Measurements from ENCODE around the gene RPLP2.
A peak's percentile ranks its signal among the peaks of the same experiment; 100 is the strongest.

RPLP2 gene

DNA sequence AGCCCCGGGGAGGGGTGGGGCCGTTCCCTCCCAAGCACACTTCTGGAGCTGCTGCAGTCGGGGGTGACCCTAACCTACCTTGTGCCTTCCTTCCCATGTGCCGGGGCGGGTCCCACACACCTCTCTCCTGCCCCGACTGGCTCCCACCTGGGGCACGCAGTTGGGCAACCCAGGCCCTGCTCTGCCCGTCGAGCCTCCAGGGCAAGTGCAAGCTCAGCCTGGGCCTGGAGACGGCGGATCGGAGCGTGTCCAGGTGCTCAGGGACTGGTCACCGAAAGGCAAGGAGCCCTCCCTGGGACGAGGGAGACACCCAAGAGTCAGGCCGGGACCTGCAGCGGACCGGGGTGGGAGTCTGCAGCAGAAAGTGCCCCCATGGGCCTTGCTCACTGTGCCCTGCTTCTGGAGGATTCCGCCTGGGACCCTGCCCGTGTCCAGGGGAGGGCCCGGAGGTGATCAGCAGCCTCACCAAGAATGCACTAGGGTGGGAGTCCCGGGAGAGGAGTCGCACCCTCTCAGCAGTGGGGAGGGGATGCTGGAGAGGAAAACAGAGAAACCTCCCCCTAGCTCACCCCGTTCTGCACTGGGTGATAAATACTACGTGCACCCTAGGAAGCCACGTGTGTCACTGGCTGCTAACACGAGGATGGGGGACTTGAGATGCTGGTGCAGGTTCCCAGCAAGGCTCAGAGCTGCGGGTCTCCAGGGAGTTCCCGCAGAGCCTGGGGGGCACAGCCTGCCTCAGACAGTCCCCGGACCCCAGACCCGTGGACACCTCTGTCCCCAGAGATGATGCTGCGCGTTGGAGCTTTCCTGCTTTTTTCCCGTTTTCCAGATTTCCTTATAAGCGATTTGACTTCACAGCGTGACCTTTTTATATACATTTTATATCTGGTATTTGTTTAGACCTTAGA is 27.2 kb upstream of the RPLP2 start:
- no peaks in the 10 kb centered on the region for H3K9me3 ChIP-seq (ENCODE audit: insufficient read depth, low read length)
- TF ChIP-seq YY1 (IDR thresholded peaks at IDR 0.05; ENCODE audit: insufficient read depth, insufficient read length) (no peak), ZNF274 (IDR thresholded peaks at IDR 0.05; ENCODE audit: low read depth, low read length) (no peak), SUZ12 (IDR thresholded peaks at IDR 0.05; ENCODE audit: extremely low read depth, insufficient read depth, insufficient read length) (no peak)
- peaks cover 39% of the 10 kb centered on the region for H3K4me1 ChIP-seq (ENCODE audit: insufficient read depth, insufficient read length)
- peaks cover 54% of the 10 kb centered on the region for H3K36me3 ChIP-seq (ENCODE audit: insufficient read depth, insufficient read length, low read length)
- no peak for DNase-seq (ENCODE audit: low read depth, low spot score)
- H3K4me3 ChIP-seq (ENCODE audit: insufficient read length, low read depth), result no peak overlapping the region
- no peaks in the 10 kb centered on the region for H3K27me3 ChIP-seq (ENCODE audit: insufficient read depth, insufficient read length)
- peak overlapping the region; percentile 43 for H3K9ac ChIP-seq (ENCODE audit: insufficient read length, low read depth)

- H3K4me1 ChIP-seq (ENCODE audit: insufficient read depth, insufficient read length), result peaks cover 43% of the 10 kb centered on the region
- TF ChIP-seq ZNF274 (IDR thresholded peaks at IDR 0.05; ENCODE audit: low read depth, low read length) (no peak), YY1 (IDR thresholded peaks at IDR 0.05; ENCODE audit: insufficient read depth, insufficient read length) (no peak), SUZ12 (IDR thresholded peaks at IDR 0.05; ENCODE audit: extremely low read depth, insufficient read depth, insufficient read length) (no peak)
- no peaks in the 10 kb centered on the region for H3K27me3 ChIP-seq (ENCODE audit: insufficient read depth, insufficient read length)
- H3K9ac ChIP-seq (ENCODE audit: insufficient read length, low read depth), result no peak overlapping the region
- no peak overlapping the region for H3K4me3 ChIP-seq (ENCODE audit: insufficient read length, low read depth)
- no peaks in the 10 kb centered on the region for H3K9me3 ChIP-seq (ENCODE audit: insufficient read depth, low read length)
- peaks cover 48% of the 10 kb centered on the region for H3K36me3 ChIP-seq (ENCODE audit: insufficient read depth, insufficient read length, low read length)
- peak; percentile 94 for DNase-seq (ENCODE audit: low read depth, low spot score)
Observed at GRCh38 chr11:783581-784015, 26.2 kb upstream of the RPLP2 start.

- peak overlapping the region; percentile 3 for H3K9ac ChIP-seq (ENCODE audit: insufficient read length, low read depth)
- no peaks in the 10 kb centered on the region for H3K27me3 ChIP-seq (ENCODE audit: insufficient read depth, insufficient read length)
- no peak overlapping the region for H3K4me3 ChIP-seq (ENCODE audit: insufficient read length, low read depth)
- peaks cover 32% of the 10 kb centered on the region for H3K36me3 ChIP-seq (ENCODE audit: insufficient read depth, insufficient read length, low read length)
- TF ChIP-seq SUZ12 (IDR thresholded peaks at IDR 0.05; ENCODE audit: extremely low read depth, insufficient read depth, insufficient read length), result no peak
- no peak for TF ChIP-seq ZNF274 (IDR thresholded peaks at IDR 0.05; ENCODE audit: low read depth, low read length)
- no peak for TF ChIP-seq YY1 (IDR thresholded peaks at IDR 0.05; ENCODE audit: insufficient read depth, insufficient read length)
- no peaks in the 10 kb centered on the region for H3K9me3 ChIP-seq (ENCODE audit: insufficient read depth, low read length)
- peaks cover 43% of the 10 kb centered on the region for H3K4me1 ChIP-seq (ENCODE audit: insufficient read depth, insufficient read length)
- no peak for DNase-seq (ENCODE audit: low read depth, low spot score)
Observed at GRCh38 chr11:786235-787083, 23.3 kb upstream of the RPLP2 start.

DNA sequence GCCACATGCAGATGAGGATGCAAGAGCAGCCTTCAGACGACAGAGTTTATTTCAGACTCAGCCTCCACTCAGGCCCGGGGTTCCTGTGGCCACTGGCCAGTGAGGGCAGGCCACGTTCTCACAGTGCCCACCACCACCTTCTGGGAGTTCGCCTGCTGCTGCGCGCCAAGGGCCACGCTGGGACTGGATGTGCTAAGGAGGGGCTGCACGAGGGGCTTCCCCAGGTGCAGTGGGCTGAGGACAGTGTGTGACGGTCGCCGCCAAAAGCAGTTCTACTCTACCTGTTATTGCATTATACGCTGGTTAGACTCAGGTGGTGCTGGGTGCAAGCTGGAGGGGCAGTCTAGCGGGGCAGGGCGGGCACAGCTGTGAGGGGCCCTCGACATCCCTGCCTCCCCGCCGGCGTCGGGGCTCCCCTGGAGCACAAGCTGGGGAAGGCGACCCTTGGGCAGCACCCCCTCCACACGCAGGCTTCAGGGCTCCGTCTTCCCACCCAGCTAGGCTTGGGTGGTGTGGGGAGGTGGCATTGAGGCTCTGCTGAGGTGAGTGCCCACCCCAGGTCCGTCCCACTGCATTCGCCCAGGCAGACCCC is 22.6 kb upstream of the RPLP2 start:
- H3K9ac ChIP-seq (ENCODE audit: insufficient read length, low read depth), result no peak overlapping the region
- no peaks in the 10 kb centered on the region for H3K27me3 ChIP-seq (ENCODE audit: insufficient read depth, insufficient read length)
- no peak for DNase-seq (ENCODE audit: low read depth, low spot score)
- no peak overlapping the region for H3K4me3 ChIP-seq (ENCODE audit: insufficient read length, low read depth)
- H3K9me3 ChIP-seq (ENCODE audit: insufficient read depth, low read length), result no peaks in the 10 kb centered on the region
- H3K36me3 ChIP-seq (ENCODE audit: insufficient read depth, insufficient read length, low read length), result peaks cover 32% of the 10 kb centered on the region
- peaks cover 42% of the 10 kb centered on the region for H3K4me1 ChIP-seq (ENCODE audit: insufficient read depth, insufficient read length)
- no peak for TF ChIP-seq SUZ12 (IDR thresholded peaks at IDR 0.05; ENCODE audit: extremely low read depth, insufficient read depth, insufficient read length)
- TF ChIP-seq YY1 (IDR thresholded peaks at IDR 0.05; ENCODE audit: insufficient read depth, insufficient read length), result no peak
- no peak for TF ChIP-seq ZNF274 (IDR thresholded peaks at IDR 0.05; ENCODE audit: low read depth, low read length)

GRCh38 chr11:788009-788640 is 21.6 kb upstream of the RPLP2 start:
- no peak overlapping the region for H3K9ac ChIP-seq (ENCODE audit: insufficient read length, low read depth)
- peaks cover 37% of the 10 kb centered on the region for H3K36me3 ChIP-seq (ENCODE audit: insufficient read depth, insufficient read length, low read length)
- DNase-seq (ENCODE audit: low read depth, low spot score), result no peak
- H3K9me3 ChIP-seq (ENCODE audit: insufficient read depth, low read length), result no peaks in the 10 kb centered on the region
- H3K4me3 ChIP-seq (ENCODE audit: insufficient read length, low read depth), result no peak overlapping the region
- H3K4me1 ChIP-seq (ENCODE audit: insufficient read depth, insufficient read length), result peaks cover 39% of the 10 kb centered on the region
- no peaks in the 10 kb centered on the region for H3K27me3 ChIP-seq (ENCODE audit: insufficient read depth, insufficient read length)
- TF ChIP-seq YY1 (IDR thresholded peaks at IDR 0.05; ENCODE audit: insufficient read depth, insufficient read length) (no peak), ZNF274 (IDR thresholded peaks at IDR 0.05; ENCODE audit: low read depth, low read length) (no peak), SUZ12 (IDR thresholded peaks at IDR 0.05; ENCODE audit: extremely low read depth, insufficient read depth, insufficient read length) (no peak)

DNA sequence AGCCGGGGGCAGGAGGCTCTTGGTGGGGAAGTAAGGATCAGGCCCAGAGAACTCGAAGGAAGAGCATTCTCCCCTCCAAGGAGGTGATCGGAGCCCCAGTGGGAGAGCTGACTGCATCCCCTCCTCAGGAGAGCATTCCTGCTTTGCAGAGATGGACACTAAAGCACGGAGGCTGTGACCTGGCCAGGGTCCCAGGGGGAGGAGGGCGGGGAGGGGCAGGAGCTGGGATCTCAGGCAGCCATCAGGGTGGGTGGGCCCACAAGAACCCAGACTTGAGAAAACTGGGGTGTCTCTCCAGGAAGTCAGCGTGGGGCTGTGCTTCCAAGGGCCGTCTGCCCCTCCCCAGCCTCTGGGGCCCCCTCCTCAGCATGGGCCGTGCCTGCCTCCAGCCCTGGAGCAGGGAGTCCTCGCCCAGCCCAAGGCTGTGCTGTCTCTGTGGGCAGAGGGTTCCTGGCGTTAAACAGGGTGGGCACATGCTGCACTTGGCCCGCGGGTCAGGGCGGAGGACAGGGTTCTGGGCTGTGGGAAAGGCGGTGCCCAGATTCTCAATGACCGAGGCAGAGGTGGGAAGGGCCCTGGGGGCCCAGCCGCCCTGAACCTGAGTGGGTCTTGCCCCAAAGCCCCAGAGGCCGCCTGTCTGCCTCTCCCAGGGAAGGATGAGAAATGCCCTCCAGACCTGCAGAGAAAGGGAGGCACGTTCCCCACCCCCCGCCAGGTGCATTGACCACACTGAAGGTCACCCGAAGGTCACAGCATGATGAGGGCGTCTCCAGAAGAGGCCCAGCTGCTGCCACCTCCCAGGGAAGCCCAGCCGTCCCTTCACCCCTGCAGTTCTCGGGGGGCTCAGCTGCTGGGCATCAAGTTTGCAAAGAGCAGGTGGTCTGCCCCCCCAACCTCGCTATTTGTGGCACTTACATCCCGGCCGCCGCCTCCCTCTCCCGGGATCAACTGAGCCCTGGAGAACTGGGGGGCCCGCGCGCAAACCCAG is 20.5 kb upstream of the RPLP2 start:
- no peaks in the 10 kb centered on the region for H3K27me3 ChIP-seq (ENCODE audit: insufficient read depth, insufficient read length)
- no peak for DNase-seq (ENCODE audit: low read depth, low spot score)
- no peak overlapping the region for H3K4me3 ChIP-seq (ENCODE audit: insufficient read length, low read depth)
- H3K9me3 ChIP-seq (ENCODE audit: insufficient read depth, low read length), result no peaks in the 10 kb centered on the region
- peak overlapping the region; percentile 50 for H3K9ac ChIP-seq (ENCODE audit: insufficient read length, low read depth)
- TF ChIP-seq ZNF274 (IDR thresholded peaks at IDR 0.05; ENCODE audit: low read depth, low read length), result no peak
- TF ChIP-seq SUZ12 (IDR thresholded peaks at IDR 0.05; ENCODE audit: extremely low read depth, insufficient read depth, insufficient read length), result no peak
- no peak for TF ChIP-seq YY1 (IDR thresholded peaks at IDR 0.05; ENCODE audit: insufficient read depth, insufficient read length)
- H3K36me3 ChIP-seq (ENCODE audit: insufficient read depth, insufficient read length, low read length), result peaks cover 48% of the 10 kb centered on the region
- H3K4me1 ChIP-seq (ENCODE audit: insufficient read depth, insufficient read length), result peaks cover 41% of the 10 kb centered on the region

All from NT2/D1 (cell line).